SK-N-SH (cell line): ENCODE measurements around the gene TCF15. TPM values are rescaled to one million over a fixed set of nuclear protein-coding genes. Genes with fewer than 3 reads are reported as not detected.

Experiments
- CTCF ChIA-PET: fragments of 300-600, 350-600 bp; formaldehyde crosslinking; extraction: SDS; loops from one replicate; lab custom pipeline; 2021; lab: Yijun Ruan, JAX
- POLR2A ChIA-PET: fragments of 350-600 bp; sonication (Branson Sonifier 250); formaldehyde crosslinking; extraction: SDS; loops from one replicate; lab custom pipeline; 2020; ENCODE audit warnings: antibody characterized with exemption, inconsistent platforms; lab: Yijun Ruan, JAX
- DNase-seq: peaks from one replicate; pipeline ENCODE4 v3.0.0; 2012
- H2AFZ ChIP-seq: fragments of 200-600 bp; sonication (generic); 2 replicates; pipeline ENCODE4 v1.8.1; 2016; ENCODE audit warnings: antibody characterized with exemption, mild to moderate bottlenecking, low read depth
- H3F3A ChIP-seq: fragments of 200-600 bp; sonication (generic); replicated peaks from 2 replicates; pipeline ENCODE3; 2016; ENCODE audit warnings: antibody characterized with exemption, mild to moderate bottlenecking; ENCODE audit not compliant: insufficient read depth
- H3K27ac ChIP-seq, 2 experiments: fragments of 200-500 bp in 1 of 2; fragments of 200-600 bp in 1 of 2; sonication (Bioruptor generic) in 1 of 2; sonication (generic), shearing (Covaris generic) in 1 of 2; 2 replicates each; pipeline versions ENCODE4 v1.5.1 to v1.6.1; 2014 to 2016; ENCODE audit warnings: low read depth in 2 of 2, inconsistent platforms in 1 of 2, low read length in 1 of 2, mild to moderate bottlenecking in 1 of 2, mixed read lengths in 1 of 2
- H3K27me3 ChIP-seq: fragments of 200-600 bp; sonication (generic), shearing (Covaris generic); 2 replicates; pipeline ENCODE4 v1.6.1; 2016; ENCODE audit warnings: mixed run types; ENCODE audit not compliant: insufficient read depth
- H3K36me3 ChIP-seq, 2 experiments: fragments of 200-500 bp in 1 of 2; fragments of 200-600 bp in 1 of 2; sonication (Bioruptor generic) in 1 of 2; sonication (generic) in 1 of 2; replicated peaks in 1 of 2; 2 replicates each; pipeline versions ENCODE3 to v1.5.1; 2014 to 2016; ENCODE audit warnings: low read length in 1 of 2, mild to moderate bottlenecking in 1 of 2; ENCODE audit not compliant: insufficient read depth in 2 of 2, control insufficient read depth in 1 of 2
- H3K4me1 ChIP-seq, 2 experiments: fragments of 200-500 bp in 1 of 2; fragments of 200-600 bp in 1 of 2; sonication (Bioruptor generic) in 1 of 2; sonication (generic), shearing (Covaris generic) in 1 of 2; 2 replicates each; pipeline versions ENCODE4 v1.5.1 to v1.6.1; 2014 to 2016; ENCODE audit warnings: low read depth in 1 of 2, low read length in 1 of 2, mixed run types in 1 of 2; ENCODE audit not compliant: insufficient read depth in 2 of 2, control insufficient read depth in 1 of 2
- H3K4me2 ChIP-seq: fragments of 200-600 bp; sonication (generic), shearing (Covaris generic); 2 replicates; pipeline ENCODE4 v1.6.1; 2017; ENCODE audit warnings: mixed run types
- H3K4me3 ChIP-seq, 2 experiments: fragments of 200-500 bp in 1 of 2; fragments of 200-600 bp in 1 of 2; sonication (Bioruptor generic) in 1 of 2; sonication (generic), shearing (Covaris generic) in 1 of 2; 2 replicates each; pipeline versions ENCODE4 v1.5.1 to v1.8.1; 2014 to 2016; ENCODE audit warnings: low read depth in 2 of 2, inconsistent platforms in 1 of 2, low read length in 1 of 2, mild to moderate bottlenecking in 1 of 2, mixed read lengths in 1 of 2, moderate library complexity in 1 of 2
- H3K79me2 ChIP-seq: fragments of 200-600 bp; sonication (generic); 2 replicates; pipeline ENCODE4 v1.8.1; 2017; ENCODE audit warnings: mild to moderate bottlenecking; ENCODE audit not compliant: insufficient read depth
- H3K9ac ChIP-seq: fragments of 200-600 bp; sonication (generic); 2 replicates; pipeline ENCODE4 v1.6.1; 2017; ENCODE audit warnings: mixed run types
- H3K9me2 ChIP-seq: fragments of 200-600 bp; sonication (generic); 2 replicates; pipeline ENCODE4 v1.6.1; 2017; ENCODE audit warnings: mixed run types
- H3K9me3 ChIP-seq: fragments of 200-600 bp; sonication (generic); 2 replicates; pipeline ENCODE4 v1.6.1; 2017; ENCODE audit warnings: mixed run types, mild to moderate bottlenecking, moderate library complexity
- H4K20me1 ChIP-seq: fragments of 200-600 bp; sonication (generic); 2 replicates; pipeline ENCODE4 v1.6.1; 2017; ENCODE audit warnings: mild to moderate bottlenecking, mixed run types; ENCODE audit not compliant: insufficient read depth
- CHD2 ChIP-seq: fragments of 150-350 bp; IDR thresholded peaks from 2 replicates; pipeline ENCODE4 v1.6.1; 2018; ENCODE audit warnings: low read length; ENCODE audit not compliant: partially characterized antibody
- EP300 ChIP-seq, 2 experiments: IDR thresholded peaks; 2 replicates each; pipeline versions ENCODE4 v1.4.0 to v1.6.1; 2012; ENCODE audit warnings: borderline replicate concordance in 1 of 2, low read depth in 1 of 2, low read length in 1 of 2
- EZH2phosphoT487 ChIP-seq: fragments of 200-600 bp; sonication (generic); IDR thresholded peaks from 2 replicates; pipeline ENCODE4 v1.6.1; 2017; ENCODE audit warnings: low read depth, mixed run types, mild to moderate bottlenecking, antibody characterized with exemption, moderate library complexity, borderline replicate concordance
- FOXM1 ChIP-seq: IDR thresholded peaks from 2 replicates; pipeline ENCODE4 v1.4.0; 2012; ENCODE audit warnings: low read depth, mild to moderate bottlenecking
- IRF3 ChIP-seq: fragments of 150-350 bp; IDR thresholded peaks from 2 replicates; pipeline ENCODE4 v1.6.1; 2016; ENCODE audit warnings: mild to moderate bottlenecking, low read depth, low read length
- MEF2A ChIP-seq: IDR thresholded peaks from 2 replicates; pipeline ENCODE4 v1.4.0; 2012; ENCODE audit warnings: low read depth, borderline replicate concordance
- NFIC ChIP-seq: IDR thresholded peaks from 2 replicates; pipeline ENCODE4 v1.4.0; 2012; ENCODE audit warnings: borderline replicate concordance
- RXRA ChIP-seq: IDR thresholded peaks from 2 replicates; pipeline ENCODE4 v1.4.0; 2012; ENCODE audit warnings: low read depth, mild to moderate bottlenecking, borderline replicate concordance
- SIN3A ChIP-seq: IDR thresholded peaks from 2 replicates; pipeline ENCODE4 v1.6.1; 2012; ENCODE audit warnings: low read depth, mild to moderate bottlenecking, low read length, moderate library complexity, borderline replicate concordance
- SMC3 ChIP-seq: IDR thresholded peaks from 2 replicates; pipeline ENCODE4 v1.6.1; 2012; ENCODE audit warnings: low read depth, low read length, improper control_type of control experiment
- TAF1 ChIP-seq: IDR thresholded peaks from 2 replicates; pipeline ENCODE4 v1.6.1; 2012; ENCODE audit warnings: low read depth, mild to moderate bottlenecking, low read length, moderate library complexity, borderline replicate concordance
- TCF12 ChIP-seq: IDR thresholded peaks from 2 replicates; pipeline ENCODE4 v1.4.0; 2012
- TEAD4 ChIP-seq: IDR thresholded peaks from 2 replicates; pipeline ENCODE4 v1.4.0; 2012; ENCODE audit warnings: mild to moderate bottlenecking, borderline replicate concordance; ENCODE audit not compliant: insufficient read depth
- YY1 ChIP-seq: IDR thresholded peaks from 2 replicates; pipeline ENCODE4 v1.4.0; 2012; ENCODE audit warnings: low read depth, mild to moderate bottlenecking
- ZBTB33 ChIP-seq: IDR thresholded peaks from 2 replicates; pipeline ENCODE4 v1.4.0; 2012; ENCODE audit warnings: low read depth, borderline replicate concordance
- WGBS: methylation state at CpG from one replicate; pipeline ENCODE4 v1.1.6; 2017; ENCODE audit warnings: low lambda C conversion rate; 5-methylcytosine and 5-hydroxymethylcytosine counted together
- polyA plus RNA-seq, 3 experiments: library from polyadenylated mRNA; depleted of rRNA; stranded (reverse); fragments of >200 nt; gene quantifications; 2 replicates each; pipeline ENCODE4 v1.2.3, GENCODE V29; 2012
- TF ChIP-seq, protein P1 (sequence below): IDR thresholded peaks from 2 replicates; pipeline ENCODE4 v1.4.0; 2012; ENCODE audit warnings: low read depth
- TF ChIP-seq, protein P2 (sequence below): IDR thresholded peaks from 2 replicates; pipeline ENCODE4 v1.4.0; 2012; ENCODE audit warnings: low read depth, borderline replicate concordance

TCF15 gene
- polyA plus RNA-seq, 1 of the 3 experiments (the other 2 are of a cell fraction): not detected

GRCh38 chr20:615514-615913 lies 5.4 kb upstream of the TCF15 start:
- DNase-seq: no peak
- no peak overlapping the region for H3K9ac ChIP-seq
- no peak overlapping the region for H2AFZ ChIP-seq
- H3K79me2 ChIP-seq: no peaks in the 10 kb centered on the region
- ChIA-PET CTCF (interaction anchor here (1.7 kb wide), 1 partner anchor 30 kb away, joined by 5 read pairs; no protein-coding TSS in a partner anchor), POLR2A (no interaction called here)
- H3K4me2 ChIP-seq: no peak overlapping the region
- peaks cover 0 to 1% of the 10 kb centered on the region in 2 experiments; a peak in 1 of 4 replicates for H3K4me1 ChIP-seq
- H3K27me3 ChIP-seq: peaks cover 26% of the 10 kb centered on the region
- no peaks in the 10 kb centered on the region for H3K9me3 ChIP-seq
- no peak overlapping the region for H3K27ac ChIP-seq
- no peaks in the 10 kb centered on the region for H3F3A ChIP-seq
- TF ChIP-seq TCF12 (no peak), TEAD4 (no peak), MEF2A (no peak), EZH2phosphoT487 (no peak), TAF1 (no peak), SMC3 (no peak), ZBTB33 (no peak), YY1 (no peak), IRF3 (no peak), SIN3A (no peak)
- TF ChIP-seq, protein P1, sequence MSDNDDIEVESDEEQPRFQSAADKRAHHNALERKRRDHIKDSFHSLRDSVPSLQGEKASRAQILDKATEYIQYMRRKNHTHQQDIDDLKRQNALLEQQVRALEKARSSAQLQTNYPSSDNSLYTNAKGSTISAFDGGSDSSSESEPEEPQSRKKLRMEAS: no peak
- no peaks in the 10 kb centered on the region for H4K20me1 ChIP-seq
- H3K36me3 ChIP-seq: no peaks in the 10 kb centered on the region
- no peak overlapping the region for H3K4me3 ChIP-seq
- no peaks in the 10 kb centered on the region for H3K9me2 ChIP-seq
- WGBS: 77% methylated on average over 4 of the region's 4 CpGs

DNA sequence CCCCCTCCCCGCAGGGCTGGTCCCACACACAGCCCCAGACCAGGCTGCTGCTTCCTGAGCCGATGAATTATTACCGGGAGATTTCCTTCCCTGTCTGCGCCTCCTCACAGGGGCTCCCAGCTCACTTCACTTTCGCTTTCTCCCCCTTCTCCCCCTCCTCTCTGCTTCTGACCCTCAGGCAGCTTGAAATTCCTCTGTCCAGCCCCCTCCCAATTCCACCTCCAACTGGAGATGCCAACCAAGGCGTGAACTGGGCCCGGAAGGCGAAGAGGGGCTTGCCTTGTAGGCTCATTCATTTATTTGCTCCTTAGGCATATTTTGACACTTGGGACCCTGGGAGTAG lies 1.7 kb upstream of the TCF15 start:
- Histone ChIP-seq H2AFZ (no peak overlapping the region), H3K4me3 (no peak overlapping the region), H3K27me3 (peaks cover 39% of the 10 kb centered on the region), H4K20me1 (no peaks in the 10 kb centered on the region), H3K9ac (no peak overlapping the region), H3F3A (no peaks in the 10 kb centered on the region), H3K4me1 (peaks cover 0 to 8% of the 10 kb centered on the region in 2 experiments; a peak in 1 of 4 replicates), H3K4me2 (no peak overlapping the region), H3K9me2 (no peaks in the 10 kb centered on the region), H3K79me2 (no peaks in the 10 kb centered on the region), H3K36me3 (no peaks in the 10 kb centered on the region), H3K9me3 (no peaks in the 10 kb centered on the region), H3K27ac (no peak overlapping the region)
- DNase-seq: no peak
- TF ChIP-seq RXRA (no peak), IRF3 (no peak), NFIC (no peak), EP300 (IDR thresholded peaks at IDR 0.05; ENCODE audit: borderline replicate concordance in 1 of 2, low read depth in 1 of 2, low read length in 1 of 2) (no peak), CHD2 (no peak), FOXM1 (no peak), YY1 (no peak), ZBTB33 (no peak)
- TF ChIP-seq, protein P2, sequence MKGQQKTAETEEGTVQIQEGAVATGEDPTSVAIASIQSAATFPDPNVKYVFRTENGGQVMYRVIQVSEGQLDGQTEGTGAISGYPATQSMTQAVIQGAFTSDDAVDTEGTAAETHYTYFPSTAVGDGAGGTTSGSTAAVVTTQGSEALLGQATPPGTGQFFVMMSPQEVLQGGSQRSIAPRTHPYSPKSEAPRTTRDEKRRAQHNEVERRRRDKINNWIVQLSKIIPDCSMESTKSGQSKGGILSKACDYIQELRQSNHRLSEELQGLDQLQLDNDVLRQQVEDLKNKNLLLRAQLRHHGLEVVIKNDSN: no peak
- ChIA-PET CTCF (interaction anchor here (0.9 to 1.9 kb wide), 4 partner anchors 8 to 117 kb away, joined by 3 to 9 read pairs (median 4); no protein-coding TSS in a partner anchor), POLR2A (no interaction called here)
- WGBS: 58% methylated on average over 8 of the region's 8 CpGs
